Fibroblast of pulmonary artery (primary cell): ENCODE results near the gene OR6Q1.

Experiments used
- DNase-seq: peaks from one replicate; pipeline ENCODE4 v3.0.0-alpha.2; 2010; ENCODE audit warnings: low read depth
- H3K4me3 ChIP-seq: replicated peaks from 2 replicates; pipeline ENCODE4 v1.5.1; 2011; ENCODE audit warnings: low read depth, mild to moderate bottlenecking, control low read depth, low read length, moderate library complexity
- CTCF ChIP-seq: IDR thresholded peaks from 2 replicates; pipeline ENCODE4 v1.5.1; 2011; ENCODE audit warnings: mild to moderate bottlenecking, control low read depth, low read length, inconsistent platforms; ENCODE audit errors: missing control alignments

The OR6Q1 gene

DNA sequence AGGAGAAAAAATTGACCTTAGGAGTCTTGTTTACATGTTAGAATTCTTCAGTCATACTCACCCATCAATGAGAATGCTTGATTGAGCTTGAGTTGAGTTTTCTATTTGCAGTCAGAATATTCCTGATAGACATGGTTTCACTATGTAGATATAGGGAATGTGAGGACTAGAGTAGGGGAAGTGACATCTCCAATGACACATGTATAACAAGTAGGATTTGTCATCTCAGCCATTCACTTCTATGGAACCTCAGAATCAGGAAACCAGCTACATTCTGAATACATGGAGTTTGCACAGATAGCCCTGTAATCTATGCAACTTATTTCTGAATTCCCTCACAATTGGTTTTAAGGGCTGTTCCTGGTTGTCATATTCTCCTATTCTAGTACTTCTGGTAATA, 27.2 kb upstream of the OR6Q1 start:
- no peak for TF ChIP-seq CTCF
- DNase-seq, result no peak
- no peak overlapping the region for H3K4me3 ChIP-seq

- no peak overlapping the region for H3K4me3 ChIP-seq
- DNase-seq, result peak; percentile 78
- no peak for TF ChIP-seq CTCF
Measured at GRCh38 chr11:58004664-58005063, 26.1 kb upstream of the OR6Q1 start.

GRCh38 chr11:58006940-58007339, 23.8 kb upstream of the OR6Q1 start:
- no peak for TF ChIP-seq CTCF

GRCh38 chr11:58011771-58012170, 19.0 kb upstream of the OR6Q1 start:
- no peak for DNase-seq
- no peak for TF ChIP-seq CTCF
- no peak overlapping the region for H3K4me3 ChIP-seq

More at GRCh38 chr11:58006940-58007339, 23.8 kb upstream of the OR6Q1 start:
- peak; percentile 66 for DNase-seq
- H3K4me3 ChIP-seq, result no peak overlapping the region

GRCh38 chr11:58023435-58023931, 7.3 kb upstream of the OR6Q1 start, which contains the start of gene OR9Q1:
Gene OR9Q1 (plus strand): TSS chr11:58023881. CDS start chr11:58179445, 155,564 bp downstream.
- TF ChIP-seq CTCF, result no peak

GRCh38 chr11:58024601-58025091, 6.1 kb upstream of the OR6Q1 start:
- no peak for TF ChIP-seq CTCF
- DNase-seq, result peak; percentile 51
- no peak overlapping the region for H3K4me3 ChIP-seq

More at GRCh38 chr11:58023435-58023931, 7.3 kb upstream of the OR6Q1 start, which contains the start of gene OR9Q1:
- no peak within 1 kb of the TSS for H3K4me3 ChIP-seq
- DNase-seq, result no peak

DNA sequence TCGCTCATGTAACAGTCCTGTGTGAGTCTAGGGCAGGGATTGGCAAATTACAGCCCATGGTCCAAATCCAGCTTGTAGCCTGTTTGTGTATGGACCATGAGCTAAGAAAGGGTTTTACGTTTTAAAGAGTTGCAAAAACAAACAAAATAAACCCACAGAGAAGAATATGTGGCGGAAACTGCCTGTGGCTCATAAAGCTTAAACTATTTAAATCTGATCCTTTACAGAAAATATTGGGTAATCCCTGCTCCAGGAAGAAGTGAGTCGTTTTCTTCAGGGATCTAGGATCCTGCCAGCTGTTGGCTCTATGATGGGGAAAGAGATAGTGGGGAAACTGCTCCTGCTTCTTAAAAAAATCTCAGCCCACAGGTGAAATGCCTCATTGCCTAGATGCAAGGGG, 3.4 kb upstream of the OR6Q1 start:
- TF ChIP-seq CTCF, result no peak
- H3K4me3 ChIP-seq, result no peak overlapping the region
- DNase-seq, result no peak
